ENCODE results near the gene AGMO. TPM values are rescaled to one million over a fixed set of nuclear protein-coding genes. Genes with fewer than 3 reads are reported as not detected.
"Not testable (repeated sequence)": the region's sequence is repeated elsewhere in the genome, so short reads cannot be mapped to it uniquely, and the experiment has no call there.

Gene AGMO
- total and polyA plus RNA-seq, 10 of the 15 experiments (the other 5 are each of a cell fraction or from before 2014, with no cell fraction given): 0.11 to 0.29 TPM; not detected in 8

GRCh38 chr7:15554744-15555143, 7.1 kb downstream of the AGMO start:
- 0% methylated on average over 3 of the region's 3 CpGs for WGBS (ENCODE audit: insufficient coverage, insufficient replicate concordance, low lambda C conversion rate, missing lambda C conversion rate)
- POLR2A ChIA-PET: interaction anchor here (1.2 kb wide), 1 partner anchor 27 kb away, joined by 4 read pairs; no protein-coding TSS in a partner anchor
- in situ Hi-C loops (cut with MboI): no loop called here

GRCh38 chr7:15554081-15554480, 7.7 kb downstream of the AGMO start:
- ChIA-PET POLR2A (interaction anchor here (1.2 kb wide), 1 partner anchor 27 kb away, joined by 4 read pairs; no protein-coding TSS in a partner anchor), RAD21 (ENCODE audit: unreplicated experiment) (interaction anchor here (0.8 to 1.9 kb wide), 7 partner anchors 9 to 229 kb away, joined by 3 to 10 read pairs (median 4); no protein-coding TSS in a partner anchor), SMC1A (ENCODE audit: uncharacterized antibody, unreplicated experiment) (interaction anchor here (0.6 to 2.4 kb wide), 20 partner anchors 9 to 1963 kb away, joined by 3 to 14 read pairs (median 3); no protein-coding TSS in a partner anchor), CTCF (interaction anchor here (0.6 to 3.0 kb wide), 12 partner anchors 9 to 230 kb away, joined by 3 to 20 read pairs (median 3); no protein-coding TSS in a partner anchor)
- no peak overlapping the region for H3K4me2 ChIP-seq (ENCODE audit: control insufficient read depth, insufficient read depth)
- no peak for DNase-seq (ENCODE audit: low read depth, low spot score)
- 60% methylated on average over 1 of the region's 1 CpG for WGBS (ENCODE audit: insufficient coverage, insufficient replicate concordance, low lambda C conversion rate, missing lambda C conversion rate)
- no peak overlapping the region for H3K27ac ChIP-seq (ENCODE audit: control insufficient read depth, insufficient read depth)
- peak; percentile 40 for ATAC-seq
- H3K27me3 ChIP-seq (replicated peaks in 1 of 2; ENCODE audit: control insufficient read depth in 2 of 2, insufficient read depth in 2 of 2, low read length in 1 of 2): no peaks in the 10 kb centered on the region
- intact Hi-C loops (cut with micrococcal nuclease; ENCODE audit: unreplicated experiment) (no loop called here), in situ Hi-C loops (cut with MboI) (no loop called here)
- H3K4me1 ChIP-seq (ENCODE audit: control insufficient read depth, insufficient read depth, low read length): no peaks in the 10 kb centered on the region
- FAIRE-seq: no peak
- no TSS peak for BruUV-seq (replicated peaks)
- no peak overlapping the region for H2AFZ ChIP-seq (ENCODE audit: control insufficient read depth, low read depth, low read length)
- H3K36me3 ChIP-seq (ENCODE audit: control insufficient read depth in 2 of 2, insufficient read depth in 2 of 2, low read length in 1 of 2): no peaks in the 10 kb centered on the region
- no peak overlapping the region for H3K9ac ChIP-seq (ENCODE audit: control insufficient read depth, insufficient read depth, low read length)
- no peaks in the 10 kb centered on the region for H3K9me3 ChIP-seq (replicated peaks; ENCODE audit: control insufficient read depth, insufficient read depth, low read length)
- TF ChIP-seq NR2C1 (IDR thresholded peaks at IDR 0.05) (no peak), BHLHE40 (IDR thresholded peaks at IDR 0.05; ENCODE audit: borderline replicate concordance in 1 of 2, low read depth in 2 of 2, low read length in 1 of 2) (peak in 1 of 2 experiments; percentile 13; a peak in 1 of 4 replicates), IKZF2 (IDR thresholded peaks at IDR 0.05) (peak in 1 of 2 experiments; percentile 20; a peak in 1 of 4 replicates), IKZF1 (conservative IDR thresholded peaks at IDR 0.05) (0 out of 2 replicates have a peak, but pooled peaks have one; percentile 12), ZNF217 (IDR thresholded peaks at IDR 0.05) (no peak), FOXK2 (IDR thresholded peaks at IDR 0.05) (no peak)
- TF ChIP-seq, protein P1, sequence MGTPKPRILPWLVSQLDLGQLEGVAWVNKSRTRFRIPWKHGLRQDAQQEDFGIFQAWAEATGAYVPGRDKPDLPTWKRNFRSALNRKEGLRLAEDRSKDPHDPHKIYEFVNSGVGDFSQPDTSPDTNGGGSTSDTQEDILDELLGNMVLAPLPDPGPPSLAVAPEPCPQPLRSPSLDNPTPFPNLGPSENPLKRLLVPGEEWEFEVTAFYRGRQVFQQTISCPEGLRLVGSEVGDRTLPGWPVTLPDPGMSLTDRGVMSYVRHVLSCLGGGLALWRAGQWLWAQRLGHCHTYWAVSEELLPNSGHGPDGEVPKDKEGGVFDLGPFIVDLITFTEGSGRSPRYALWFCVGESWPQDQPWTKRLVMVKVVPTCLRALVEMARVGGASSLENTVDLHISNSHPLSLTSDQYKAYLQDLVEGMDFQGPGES (IDR thresholded peaks at IDR 0.05): no peak
- H4K20me1 ChIP-seq (ENCODE audit: control insufficient read depth, insufficient read depth): no peaks in the 10 kb centered on the region
- H3K4me3 ChIP-seq: no peak overlapping the region
- H3K79me2 ChIP-seq (ENCODE audit: control insufficient read depth, insufficient read depth, low read length): no peaks in the 10 kb centered on the region

More at GRCh38 chr7:15554744-15555143, 7.1 kb downstream of the AGMO start:
- TF ChIP-seq HDAC6 (IDR thresholded peaks at IDR 0.05; ENCODE audit: unreplicated experiment) (no peak), NR2C1 (IDR thresholded peaks at IDR 0.05) (no peak), MTA2 (IDR thresholded peaks at IDR 0.05; ENCODE audit: low read depth) (peak; percentile 53), JUNB (IDR thresholded peaks at IDR 0.05) (no peak)
- CTCF ChIA-PET: interaction anchor here (0.6 to 3.0 kb wide), 14 partner anchors 8 to 231 kb away, joined by 3 to 20 read pairs (median 3); no protein-coding TSS in a partner anchor
- H3K4me2 ChIP-seq (ENCODE audit: control insufficient read depth, insufficient read depth): no peak overlapping the region
- no peaks in the 10 kb centered on the region for H3K4me1 ChIP-seq (ENCODE audit: control insufficient read depth, insufficient read depth, low read length)
- no peak overlapping the region for H2AFZ ChIP-seq (ENCODE audit: control insufficient read depth, low read depth, low read length)
- no peaks in the 10 kb centered on the region for H4K20me1 ChIP-seq (ENCODE audit: control insufficient read depth, insufficient read depth)
- DNase-seq (ENCODE audit: low read depth, low spot score) (no peak), FAIRE-seq (no peak), ATAC-seq (peak; percentile 67)
- no peaks in the 10 kb centered on the region for H3K79me2 ChIP-seq (ENCODE audit: control insufficient read depth, insufficient read depth, low read length)
- BruUV-seq (replicated peaks): no TSS peak
- H3K9ac ChIP-seq (ENCODE audit: control insufficient read depth, insufficient read depth, low read length): no peak overlapping the region
- no peak overlapping the region for H3K27ac ChIP-seq (ENCODE audit: control insufficient read depth, insufficient read depth)
- H3K36me3 ChIP-seq (ENCODE audit: control insufficient read depth in 2 of 2, insufficient read depth in 2 of 2, low read length in 1 of 2): no peaks in the 10 kb centered on the region
- no peak overlapping the region for H3K4me3 ChIP-seq
- RAD21 ChIA-PET (ENCODE audit: unreplicated experiment): interaction anchor here (1.0 to 1.9 kb wide), 7 partner anchors 10 to 165 kb away, joined by 3 to 10 read pairs (median 4); no protein-coding TSS in a partner anchor
- intact Hi-C loops (cut with micrococcal nuclease; ENCODE audit: unreplicated experiment): loop anchor here (5.0 kb wide), 1 partner anchor 98 kb away; no protein-coding TSS in a partner anchor
- SMC1A ChIA-PET (ENCODE audit: uncharacterized antibody, unreplicated experiment): interaction anchor here (0.6 to 2.4 kb wide), 15 partner anchors 8 to 227 kb away, joined by 3 to 14 read pairs (median 5); no protein-coding TSS in a partner anchor
- H3K27me3 ChIP-seq (replicated peaks in 1 of 2; ENCODE audit: control insufficient read depth in 2 of 2, insufficient read depth in 2 of 2, low read length in 1 of 2): no peaks in the 10 kb centered on the region
- no peaks in the 10 kb centered on the region for H3K9me3 ChIP-seq (replicated peaks; ENCODE audit: control insufficient read depth, insufficient read depth, low read length)

DNA sequence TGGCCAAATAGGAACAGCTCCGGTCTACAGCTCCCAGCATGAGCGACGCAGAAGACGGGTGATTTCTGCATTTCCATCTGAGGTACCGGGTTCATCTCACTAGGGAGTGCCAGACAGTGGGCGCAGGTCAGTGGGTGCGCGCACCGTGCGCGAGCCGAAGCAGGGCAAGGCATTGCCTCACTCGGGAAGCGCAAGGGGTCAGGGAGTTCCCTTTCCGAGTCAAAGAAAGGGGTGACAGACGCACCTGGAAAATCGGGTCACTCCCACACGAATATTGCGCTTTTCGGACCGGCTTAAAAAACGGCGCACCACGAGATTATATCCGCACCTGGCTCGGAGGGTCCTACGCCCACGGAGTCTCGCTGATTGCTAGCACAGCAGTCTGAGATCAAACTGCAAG, 14.5 kb downstream of the AGMO start:
- H3K4me2 ChIP-seq (ENCODE audit: control insufficient read depth, insufficient read depth); H2AFZ ChIP-seq (ENCODE audit: control insufficient read depth, low read depth, low read length); SMC1A ChIA-PET (ENCODE audit: uncharacterized antibody, unreplicated experiment); H3K9ac ChIP-seq (ENCODE audit: control insufficient read depth, insufficient read depth, low read length); ATAC-seq; POLR2A ChIA-PET; RAD21 ChIA-PET (ENCODE audit: unreplicated experiment); BruUV-seq (replicated peaks); H3K36me3 ChIP-seq (ENCODE audit: control insufficient read depth in 2 of 2, insufficient read depth in 2 of 2, low read length in 1 of 2); FAIRE-seq; H4K20me1 ChIP-seq (ENCODE audit: control insufficient read depth, insufficient read depth); H3K27me3 ChIP-seq (replicated peaks in 1 of 2; ENCODE audit: control insufficient read depth in 2 of 2, insufficient read depth in 2 of 2, low read length in 1 of 2); H3K9me3 ChIP-seq (replicated peaks; ENCODE audit: control insufficient read depth, insufficient read depth, low read length); DNase-seq (ENCODE audit: low read depth, low spot score); intact Hi-C loops (cut with micrococcal nuclease; ENCODE audit: unreplicated experiment); H3K4me1 ChIP-seq (ENCODE audit: control insufficient read depth, insufficient read depth, low read length); H3K27ac ChIP-seq (ENCODE audit: control insufficient read depth, insufficient read depth); H3K79me2 ChIP-seq (ENCODE audit: control insufficient read depth, insufficient read depth, low read length); CTCF ChIA-PET; in situ Hi-C loops (cut with MboI); H3K4me3 ChIP-seq: not testable (repeated sequence)
- WGBS (ENCODE audit: insufficient coverage, insufficient replicate concordance, low lambda C conversion rate, missing lambda C conversion rate): 68% methylated on average over 18 of the region's 29 CpGs

Data from GM12878 (cell line).